ENCODE data around the gene NEXN.
"Not testable (repeated sequence)": the region's sequence is repeated elsewhere in the genome, so short reads cannot be mapped to it uniquely, and the experiment has no call there.

The NEXN gene

GRCh38 chr1:77906019-77906545, 17.7 kb downstream of the NEXN start:
- DNase-seq (ENCODE audit: low read depth), result no peak

GRCh38 chr1:77906624-77907023, 18.2 kb downstream of the NEXN start:
- no peak for DNase-seq (ENCODE audit: low read depth)

- no peak for DNase-seq (ENCODE audit: low read depth)
Observed at GRCh38 chr1:77910116-77910515, 21.7 kb downstream of the NEXN start.

GRCh38 chr1:77918918-77919317, 30.5 kb downstream of the NEXN start:
- not testable (repeated sequence) for DNase-seq (ENCODE audit: low read depth)

- peak; percentile 29 for DNase-seq (ENCODE audit: low read depth)
Observed at GRCh38 chr1:77925518-77925917, 37.1 kb downstream of the NEXN start.

- DNase-seq (ENCODE audit: low read depth), result no peak
Observed at GRCh38 chr1:77925956-77926355, 37.5 kb downstream of the NEXN start.

- DNase-seq (ENCODE audit: low read depth), result no peak
Observed at GRCh38 chr1:77926561-77927357, 38.3 kb downstream of the NEXN start.

GRCh38 chr1:77927414-77927813, 39.0 kb downstream of the NEXN start:
- DNase-seq (ENCODE audit: low read depth), result no peak

- peak; percentile 26 for DNase-seq (ENCODE audit: low read depth)
Observed at GRCh38 chr1:77929806-77930205, 41.4 kb downstream of the NEXN start.

GRCh38 chr1:77938651-77939050, 50.2 kb downstream of the NEXN start:
- DNase-seq (ENCODE audit: low read depth), result no peak

GRCh38 chr1:77940921-77941570, 52.6 kb downstream of the NEXN start:
- DNase-seq (ENCODE audit: low read depth), result peak; percentile 21

GRCh38 chr1:77942400-77943140, 54.1 kb downstream of the NEXN start:
- no peak for DNase-seq (ENCODE audit: low read depth)

GRCh38 chr1:77945345-77945744, 56.9 kb downstream of the NEXN start:
- no peak for DNase-seq (ENCODE audit: low read depth)

GRCh38 chr1:77948841-77949424, 60.5 kb downstream of the NEXN start:
- peak; percentile 56 for DNase-seq (ENCODE audit: low read depth)

GRCh38 chr1:77950873-77951272, 62.4 kb downstream of the NEXN start:
- DNase-seq (ENCODE audit: low read depth), result no peak

- DNase-seq (ENCODE audit: low read depth), result no peak
Observed at GRCh38 chr1:77951328-77951727, 62.9 kb downstream of the NEXN start.

GRCh38 chr1:77953907-77954306, 65.5 kb downstream of the NEXN start:
- no peak for DNase-seq (ENCODE audit: low read depth)

- DNase-seq (ENCODE audit: low read depth), result peak; percentile 34
Observed at GRCh38 chr1:77954521-77954920, 66.1 kb downstream of the NEXN start.

GRCh38 chr1:77955709-77956108, 67.3 kb downstream of the NEXN start:
- no peak for DNase-seq (ENCODE audit: low read depth)

GRCh38 chr1:77956464-77956863, 68.0 kb downstream of the NEXN start:
- DNase-seq (ENCODE audit: low read depth), result no peak

GRCh38 chr1:77958391-77958790, 70.0 kb downstream of the NEXN start:
- DNase-seq (ENCODE audit: low read depth), result no peak

GRCh38 chr1:77958850-77959249, 70.4 kb downstream of the NEXN start:
- no peak for DNase-seq (ENCODE audit: low read depth)

Data from iris pigment epithelial cell (primary cell).